GM18498 (cell line): Measurements from ENCODE around the gene HSPA12A.
"Not testable (repeated sequence)": the region's sequence is repeated elsewhere in the genome, so short reads cannot be mapped to it uniquely, and the experiment has no call there.

ENCODE experiments used
- ATAC-seq: cut with Tn5 transposase; IDR thresholded peaks from one replicate; pipeline ENCODE4 v1.9.1; 2021; ENCODE audit warnings: mild to moderate bottlenecking, moderate library complexity; ENCODE audit not compliant: unreplicated experiment

The HSPA12A gene

GRCh38 chr10:116719804-116720203 is 22.6 kb downstream of the HSPA12A start:
- no peak for ATAC-seq

- ATAC-seq = no peak
Observed at GRCh38 chr10:116718058-116718457, 24.3 kb downstream of the HSPA12A start.

- ATAC-seq = no peak
Observed at GRCh38 chr10:116716381-116716780, 26.0 kb downstream of the HSPA12A start.

GRCh38 chr10:116715839-116716377 is 26.5 kb downstream of the HSPA12A start:
- ATAC-seq = no peak

GRCh38 chr10:116715341-116715740 is 27.0 kb downstream of the HSPA12A start:
- no peak for ATAC-seq

- no peak for ATAC-seq
Observed at GRCh38 chr10:116713846-116714245, 28.5 kb downstream of the HSPA12A start.

GRCh38 chr10:116712989-116713543 is 29.3 kb downstream of the HSPA12A start:
- ATAC-seq = no peak

- ATAC-seq = no peak
Observed at GRCh38 chr10:116712519-116712918, 29.8 kb downstream of the HSPA12A start.

GRCh38 chr10:116711803-116712202 is 30.6 kb downstream of the HSPA12A start:
- not testable (repeated sequence) for ATAC-seq

- ATAC-seq = no peak
Observed at GRCh38 chr10:116710076-116710475, 32.3 kb downstream of the HSPA12A start.

- ATAC-seq = no peak
Observed at GRCh38 chr10:116708877-116709276, 33.5 kb downstream of the HSPA12A start.

- no peak for ATAC-seq
Observed at GRCh38 chr10:116708391-116708821, 34.0 kb downstream of the HSPA12A start.

- no peak for ATAC-seq
Observed at GRCh38 chr10:116707981-116708380, 34.4 kb downstream of the HSPA12A start.

- ATAC-seq = no peak
Observed at GRCh38 chr10:116706281-116706680, 36.1 kb downstream of the HSPA12A start.

- no peak for ATAC-seq
Observed at GRCh38 chr10:116705498-116705897, 36.9 kb downstream of the HSPA12A start.

- ATAC-seq = no peak
Observed at GRCh38 chr10:116704926-116705325, 37.4 kb downstream of the HSPA12A start.

- no peak for ATAC-seq
Observed at GRCh38 chr10:116702165-116702564, 40.2 kb downstream of the HSPA12A start.

- ATAC-seq = no peak
Observed at GRCh38 chr10:116699471-116700150, 42.8 kb downstream of the HSPA12A start.

GRCh38 chr10:116699049-116699448 is 43.3 kb downstream of the HSPA12A start:
- ATAC-seq = no peak

GRCh38 chr10:116698364-116698763 is 44.0 kb downstream of the HSPA12A start:
- ATAC-seq = no peak

GRCh38 chr10:116697816-116698215 is 44.5 kb downstream of the HSPA12A start:
- no peak for ATAC-seq

GRCh38 chr10:116696919-116697318 is 45.4 kb downstream of the HSPA12A start:
- ATAC-seq = no peak

- ATAC-seq = no peak
Observed at GRCh38 chr10:116694927-116695268, 47.5 kb downstream of the HSPA12A start.
